HPDE6-E6E7 (cell line): ENCODE measurements around the gene CTBP2.

Experiments
- DNase-seq: peaks from one replicate; pipeline ENCODE4 v3.0.0; 2011; ENCODE audit warnings: missing footprints; ENCODE audit errors: extremely low spot score

Gene CTBP2

DNA sequence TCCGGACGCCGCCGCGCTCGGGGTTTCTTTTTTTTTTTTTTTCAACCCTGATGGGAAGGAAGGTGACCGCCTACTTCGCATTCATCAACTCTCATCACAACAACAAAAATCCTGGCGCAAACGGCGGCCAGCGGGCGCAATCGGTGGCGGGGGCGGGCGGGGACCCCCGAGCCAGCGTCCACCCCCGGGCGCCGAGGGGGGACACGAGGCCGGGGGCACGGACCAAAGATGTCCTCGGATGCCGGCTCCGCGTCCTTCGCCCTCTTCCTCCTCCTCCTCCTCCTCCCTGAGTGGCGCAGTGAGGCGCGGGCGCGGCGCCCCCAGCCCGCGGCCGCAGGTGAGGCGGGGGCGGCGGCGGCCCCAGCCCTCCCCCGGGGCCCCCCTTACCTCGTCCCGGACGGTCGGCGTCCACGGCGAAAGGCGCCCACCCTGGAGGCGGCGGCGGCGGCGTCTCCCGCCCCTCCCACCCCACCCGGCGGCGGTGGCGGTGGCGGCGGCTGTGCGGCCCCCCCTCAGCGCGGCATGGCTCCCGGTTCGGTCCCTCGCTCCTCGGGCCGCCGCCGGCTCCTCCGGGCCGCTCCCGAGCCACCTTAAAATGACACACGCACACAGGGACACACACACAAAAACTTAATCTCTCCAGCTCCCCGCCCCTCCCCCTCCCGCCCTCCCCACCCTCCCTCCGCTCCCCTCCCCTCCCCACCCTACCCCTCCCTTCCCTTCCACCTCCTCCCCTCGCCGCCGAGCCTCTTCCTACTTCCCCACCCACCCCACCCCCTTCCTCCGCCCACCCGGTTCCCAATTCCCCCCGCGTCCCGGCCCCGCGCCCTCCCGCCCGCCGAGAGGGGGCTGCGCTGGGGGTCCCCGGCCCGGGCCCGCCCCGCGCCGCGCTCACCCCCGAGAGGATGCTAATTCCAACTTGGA lies at the start of gene CTBP2:
Gene CTBP2, minus strand, starts transcription at position 632 of the 924 bp plus-strand sequence.
- no peak for DNase-seq

DNA sequence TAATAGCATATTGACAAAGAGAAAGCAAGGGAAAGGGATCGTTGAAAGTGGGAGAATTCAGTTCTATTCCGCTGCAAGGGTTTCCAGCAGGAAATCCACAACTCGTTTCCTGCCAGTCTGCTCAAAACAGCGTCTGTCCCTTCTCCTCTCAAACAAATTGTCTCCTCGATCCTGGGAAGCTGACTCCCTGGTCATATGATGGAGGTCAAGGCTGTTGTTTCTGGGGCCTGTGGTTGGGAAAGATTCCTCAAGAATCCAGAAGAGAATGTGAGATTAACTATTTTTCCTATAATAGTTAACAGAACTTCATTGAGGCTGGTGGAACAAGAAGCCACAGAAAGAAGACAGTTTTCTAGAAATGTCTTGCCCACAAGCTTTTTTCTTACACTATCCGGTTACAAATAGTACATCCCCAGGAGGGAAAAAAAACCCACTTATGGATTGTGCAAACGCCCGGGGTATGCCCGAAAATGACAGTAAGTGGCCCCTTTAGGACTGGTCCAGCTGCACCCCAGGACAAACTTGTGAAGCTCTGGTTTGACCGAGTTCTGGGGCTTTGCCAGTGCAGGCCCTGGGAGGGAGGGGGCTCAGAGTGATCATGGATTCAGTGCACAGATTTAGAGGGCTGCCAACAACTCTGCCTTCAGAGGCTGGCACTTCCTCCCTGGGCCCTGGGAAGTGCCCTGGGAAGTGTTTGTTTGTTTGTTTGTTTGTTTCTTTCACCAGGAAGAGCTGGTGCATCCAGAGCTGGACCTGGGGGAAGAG lies 49.4 kb upstream of the CTBP2 start:
- no peak for DNase-seq

DNA sequence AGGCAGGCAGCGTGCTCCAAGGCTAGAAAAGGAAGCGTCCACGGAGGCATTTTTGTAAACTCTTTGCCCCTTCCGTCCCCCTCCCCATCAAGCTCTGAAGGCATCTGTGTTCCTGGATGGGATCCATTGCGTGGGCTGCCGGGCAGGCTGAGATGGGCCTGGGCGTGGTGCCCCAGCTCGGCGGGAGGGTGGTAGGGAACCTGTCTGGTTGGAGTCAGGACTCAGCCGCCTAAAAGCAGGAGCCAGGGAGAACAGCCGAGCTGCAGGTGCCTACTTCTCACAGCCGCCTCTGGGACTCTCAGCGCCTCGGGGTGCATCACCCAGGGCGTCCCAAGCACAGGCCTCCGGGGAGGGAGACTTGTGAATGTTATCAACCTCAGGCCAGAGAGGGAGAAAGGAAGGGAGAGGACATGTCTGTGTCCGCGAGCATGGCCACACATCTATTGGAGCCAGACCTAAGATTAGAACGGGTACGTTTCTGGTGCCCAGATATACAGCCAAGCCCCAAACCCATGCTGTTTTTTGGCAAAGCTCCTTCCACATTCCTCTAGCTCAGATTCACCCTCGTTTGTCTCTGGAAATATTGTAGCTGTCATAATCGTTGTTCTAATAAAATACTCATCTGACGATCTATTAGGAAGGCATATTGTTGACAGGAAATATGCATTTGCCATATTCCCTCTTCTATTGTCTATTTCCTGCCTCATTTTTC lies 48.6 kb upstream of the CTBP2 start:
- DNase-seq: no peak

DNA sequence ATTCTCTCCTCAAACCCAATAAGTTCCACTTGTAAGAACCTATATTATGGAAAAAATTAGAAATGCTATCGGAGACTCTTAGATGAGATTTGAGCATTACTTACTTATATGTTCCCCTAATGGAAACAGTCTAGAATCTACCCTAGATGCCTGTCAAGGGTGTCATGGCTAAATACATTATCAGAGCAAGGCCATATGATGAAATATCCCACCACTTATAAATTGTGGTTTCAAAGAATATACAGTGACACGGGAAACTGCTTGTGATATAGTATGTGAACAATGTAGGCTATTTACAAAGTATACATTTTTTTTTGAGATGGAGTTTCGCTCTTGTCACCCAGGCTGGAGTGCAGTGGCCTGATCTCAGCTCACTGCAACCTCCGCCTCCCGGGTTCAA lies 46.3 kb upstream of the CTBP2 start:
- no peak for DNase-seq

DNA sequence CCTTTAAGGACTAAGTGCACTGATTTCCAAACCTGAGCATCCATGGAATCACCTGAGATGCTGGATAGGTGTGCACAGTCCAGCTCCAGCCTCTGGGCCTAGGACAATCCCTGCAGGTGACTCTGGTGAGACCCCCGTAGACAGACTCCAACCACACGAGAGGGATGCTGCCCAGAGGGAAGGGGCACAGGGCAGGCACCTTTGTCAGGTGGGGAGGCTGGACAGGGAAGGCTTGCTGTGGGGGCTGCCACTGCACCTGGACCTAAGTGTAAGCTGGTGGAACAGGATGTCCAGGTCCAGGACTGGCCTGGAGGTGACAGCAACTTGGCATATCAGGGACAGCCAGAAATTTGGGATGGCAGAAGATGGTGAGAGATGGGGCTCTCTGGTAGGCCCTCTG lies 45.1 kb upstream of the CTBP2 start:
- DNase-seq: no peak

DNA sequence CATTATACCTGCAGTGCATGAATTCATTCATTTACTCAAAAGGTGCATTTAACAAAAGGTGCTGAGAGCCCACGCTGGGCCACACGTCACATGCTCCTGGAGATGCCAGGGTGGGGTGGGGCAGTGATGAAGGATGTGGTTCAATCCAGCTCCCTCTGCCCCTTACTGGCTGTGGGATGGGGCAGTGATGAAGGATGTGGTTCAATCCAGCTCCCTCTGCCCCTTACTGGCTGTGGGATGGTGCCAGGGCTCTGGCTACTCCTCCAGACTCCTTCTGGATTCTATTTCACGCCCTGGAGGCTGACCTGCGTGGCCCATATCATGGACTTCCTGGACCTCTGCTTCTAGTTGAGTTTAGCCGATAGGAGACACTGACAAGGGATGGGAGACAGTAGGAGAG lies 44.0 kb upstream of the CTBP2 start:
- no peak for DNase-seq

DNA sequence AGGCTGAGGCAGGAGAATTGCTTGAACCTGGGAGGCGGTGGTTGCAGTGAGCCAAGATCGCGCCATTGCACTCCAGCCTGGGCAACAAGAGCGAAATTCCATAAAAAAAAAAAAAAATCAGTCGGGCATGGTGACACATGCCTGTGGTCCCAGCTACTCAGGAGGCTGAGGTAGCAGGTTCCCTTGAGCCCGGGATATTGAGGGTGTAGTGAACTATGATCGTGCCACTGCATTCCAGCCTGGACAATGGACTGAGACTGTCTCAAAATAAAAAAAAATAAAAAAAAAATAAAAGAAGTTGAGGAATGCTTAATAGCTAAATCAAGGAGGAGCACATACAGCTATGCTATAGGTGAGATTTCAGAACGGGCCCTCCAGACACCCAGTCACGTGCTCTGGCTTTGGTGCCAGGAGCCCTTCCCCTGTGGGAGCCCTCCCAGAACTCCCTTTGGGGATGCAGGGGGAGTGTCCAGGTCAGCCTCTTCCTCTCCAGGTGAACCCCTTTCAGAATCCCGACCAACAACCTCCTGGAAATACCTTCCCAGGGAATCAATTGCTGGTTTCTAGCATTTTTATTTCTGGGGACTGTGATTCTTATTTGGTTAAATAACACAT lies 42.9 kb upstream of the CTBP2 start:
- DNase-seq: no peak

DNA sequence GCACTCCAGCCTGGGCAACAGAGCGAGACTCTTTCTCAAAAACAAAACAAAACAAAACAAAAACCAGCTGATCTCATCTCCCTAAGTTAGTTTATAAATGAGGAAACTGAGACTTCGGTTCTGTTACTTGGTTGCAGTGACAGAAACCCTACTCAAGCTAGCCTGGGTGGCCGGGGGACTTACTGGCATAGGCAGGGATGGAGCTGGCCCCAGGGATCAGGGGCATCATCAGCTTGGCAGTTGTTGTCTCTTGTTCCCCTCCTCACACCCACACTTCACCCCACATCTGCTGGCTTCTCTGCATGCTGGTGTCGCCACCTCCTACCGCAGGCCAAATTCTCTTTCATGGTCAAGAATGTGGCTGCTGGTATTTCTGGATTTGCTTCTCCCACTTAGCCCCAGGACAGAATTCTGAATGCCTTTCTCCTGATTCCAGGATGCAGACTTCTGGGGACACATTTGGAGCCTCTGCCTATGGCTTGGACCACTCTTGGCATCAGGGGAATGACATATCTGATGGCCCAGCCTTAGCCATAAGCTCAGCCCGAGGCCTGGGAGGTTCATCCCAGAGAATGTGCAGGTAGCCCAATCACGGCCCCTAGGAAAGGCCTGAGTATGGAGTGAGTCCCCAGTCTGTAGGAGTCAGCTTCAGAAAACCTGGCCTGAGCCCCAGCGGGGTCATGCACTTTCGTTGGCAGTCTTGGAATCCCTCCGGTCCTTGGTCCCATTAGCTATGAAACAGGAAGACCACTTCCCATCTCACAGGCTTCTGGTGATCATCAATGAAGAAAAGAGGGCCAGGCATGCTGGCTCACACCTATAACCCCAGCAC lies 41.6 kb upstream of the CTBP2 start:
- DNase-seq: no peak

DNA sequence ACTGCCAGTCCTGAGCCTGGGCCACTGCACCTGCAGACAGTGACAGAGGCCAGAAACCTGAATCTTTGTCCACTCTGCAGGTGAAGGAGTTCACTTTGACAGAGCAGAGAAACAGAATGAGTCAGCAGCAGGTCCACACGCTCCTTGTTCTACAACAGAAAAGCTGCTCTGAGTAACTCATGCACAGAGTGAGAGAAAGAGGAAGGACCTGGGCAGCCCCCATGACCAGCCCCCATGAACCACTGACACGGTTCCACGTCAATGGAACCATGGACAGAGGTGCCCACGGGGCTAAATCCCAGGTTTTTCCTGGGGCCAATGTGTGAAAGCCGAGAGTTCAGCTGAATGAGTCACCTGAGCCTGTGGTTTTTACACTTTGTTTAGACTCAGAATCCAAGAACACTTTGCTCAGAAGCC lies 40.8 kb upstream of the CTBP2 start:
- peak; percentile 71 for DNase-seq

DNA sequence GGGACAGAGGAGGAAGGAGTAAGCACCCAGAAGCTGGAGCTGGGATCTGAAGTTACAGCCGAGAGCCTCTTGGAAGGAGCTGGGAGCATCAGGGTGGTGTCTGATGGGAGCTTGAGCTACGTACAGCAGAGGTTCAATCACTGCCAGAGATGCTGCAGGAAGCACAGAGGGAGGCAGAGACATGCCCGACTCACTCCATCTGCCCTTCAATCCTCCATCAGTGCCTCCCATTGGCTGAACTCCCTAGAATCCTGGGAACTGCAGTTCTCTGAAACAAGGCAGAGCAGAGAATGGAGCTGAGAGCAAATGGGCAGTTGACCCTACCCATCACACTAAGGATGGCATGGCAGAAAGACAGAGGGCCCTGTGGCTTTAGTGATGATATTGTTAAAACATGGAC lies 40.0 kb upstream of the CTBP2 start:
- no peak for DNase-seq

DNA sequence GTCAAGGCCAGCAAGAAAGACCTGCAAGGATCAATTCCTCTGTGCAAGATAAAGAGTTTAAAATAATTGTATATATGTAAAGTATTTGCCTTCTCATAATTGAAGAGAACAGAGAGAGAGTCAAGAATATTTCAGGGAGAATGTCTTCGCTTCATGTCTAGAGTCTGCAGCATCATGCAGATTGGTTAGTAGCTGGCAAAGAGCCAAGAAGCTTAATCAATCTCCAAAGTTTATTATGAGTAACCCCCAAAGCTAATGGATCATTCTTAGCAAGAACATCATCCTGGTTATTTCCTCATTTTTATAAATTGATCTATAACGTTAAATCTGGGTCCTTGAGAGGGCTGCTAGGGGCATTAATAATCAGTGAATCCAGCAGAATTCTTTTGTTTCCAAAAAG lies 38.9 kb upstream of the CTBP2 start:
- no peak for DNase-seq

DNA sequence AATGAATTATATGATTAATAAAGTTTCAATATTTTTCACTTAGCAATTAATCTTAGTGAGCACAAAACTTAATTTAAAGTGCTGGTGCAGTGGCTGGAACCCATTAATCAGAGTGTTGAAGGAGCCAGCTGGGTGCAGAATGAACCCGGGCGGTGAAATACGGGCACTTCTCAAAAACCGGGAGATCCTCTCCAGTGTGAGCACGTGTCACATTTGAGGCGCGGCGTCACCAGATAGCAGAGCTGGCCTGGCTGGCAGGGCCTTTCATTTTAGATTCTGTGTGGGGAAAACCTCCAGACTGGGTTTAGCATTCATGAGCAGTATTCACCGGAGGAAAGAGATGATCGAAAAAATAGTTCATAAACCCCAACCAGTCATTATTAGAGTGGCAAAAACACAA lies 34.5 kb upstream of the CTBP2 start:
- no peak for DNase-seq

DNA sequence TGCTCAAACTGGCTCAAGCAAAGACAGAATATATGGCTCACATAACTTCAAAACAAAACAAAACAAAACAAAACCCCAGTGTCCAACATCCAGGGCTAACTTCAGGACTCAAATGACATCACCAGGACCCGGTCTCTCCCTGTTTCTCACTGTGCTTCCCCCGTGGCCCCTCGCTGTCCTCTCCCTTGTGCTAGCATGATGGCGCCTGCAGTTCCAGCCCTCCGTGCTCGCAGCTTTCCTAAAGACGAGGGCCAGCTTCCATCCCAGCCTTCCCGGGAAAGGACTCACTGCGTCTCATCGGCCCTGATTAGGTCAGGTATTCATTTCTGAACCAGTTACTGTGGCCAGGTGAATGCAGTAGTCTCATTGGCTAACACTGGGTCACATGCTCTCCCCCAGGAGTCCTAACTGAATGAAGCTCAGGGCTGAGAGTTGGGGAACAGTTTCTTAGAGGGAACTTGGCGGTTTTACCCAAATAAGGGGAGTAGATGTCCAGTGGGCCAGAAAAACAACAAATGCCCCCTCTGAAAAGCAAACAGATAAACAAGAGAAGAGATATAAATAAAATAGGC lies 33.0 kb upstream of the CTBP2 start:
- no peak for DNase-seq

DNA sequence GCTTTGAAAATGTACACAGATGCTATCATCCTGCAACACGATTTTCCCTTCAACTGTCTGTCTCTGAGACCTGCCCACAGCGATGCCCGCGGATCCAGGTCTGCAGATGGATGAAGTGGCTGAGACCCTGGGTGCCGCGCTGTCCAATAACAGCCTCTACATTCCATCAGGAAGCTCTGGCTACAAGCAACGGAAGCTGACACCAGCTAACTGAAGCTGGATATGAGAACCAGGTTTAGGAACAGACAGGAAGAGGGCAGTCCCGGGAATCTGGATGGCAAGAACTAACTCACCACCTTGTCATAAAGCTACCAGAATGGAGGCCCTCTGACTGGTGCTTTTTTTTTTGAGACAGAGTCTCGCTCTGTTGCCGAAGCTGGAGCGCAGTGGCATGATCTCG lies 32.3 kb upstream of the CTBP2 start:
- DNase-seq: no peak

DNA sequence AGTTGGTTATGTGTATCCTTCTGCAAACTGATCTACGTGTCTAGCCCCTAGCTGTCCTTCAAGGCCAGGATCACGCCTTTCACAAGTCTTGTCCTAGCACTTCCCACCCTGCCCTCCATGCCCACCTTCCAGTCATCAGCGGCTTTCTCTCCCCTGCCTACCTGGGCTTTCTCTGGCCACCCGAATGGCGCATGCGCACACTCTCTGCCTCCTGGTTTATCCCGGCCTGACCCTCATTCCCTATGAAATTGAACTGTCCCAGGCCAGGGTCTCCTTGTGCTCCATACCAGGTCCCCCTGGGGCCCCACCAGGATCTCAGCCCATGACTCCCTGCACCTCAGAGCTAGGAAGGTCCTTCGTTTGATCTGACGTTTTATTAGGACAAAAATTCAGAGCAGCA lies 31.6 kb upstream of the CTBP2 start:
- no peak for DNase-seq

DNA sequence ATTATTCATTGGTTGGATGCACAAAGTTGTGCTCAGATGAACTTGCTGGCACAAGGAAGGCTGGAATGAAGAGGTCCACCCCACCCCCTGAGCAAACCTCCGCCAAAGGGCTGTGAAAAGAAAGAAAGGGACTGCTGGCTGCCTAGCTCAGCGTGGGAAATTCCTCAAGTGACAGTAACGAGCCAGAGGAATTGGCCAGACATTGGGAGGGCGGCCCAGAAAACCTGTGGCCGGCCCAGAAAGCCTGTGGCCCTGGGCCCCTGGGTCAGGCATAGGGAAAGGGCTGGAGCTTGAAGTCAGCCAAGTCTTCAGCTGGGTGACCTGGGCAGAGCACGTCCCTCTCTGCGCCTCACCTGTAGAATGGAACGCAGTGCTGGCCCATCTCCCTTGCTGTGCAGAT lies 30.6 kb upstream of the CTBP2 start:
- no peak for DNase-seq

DNA sequence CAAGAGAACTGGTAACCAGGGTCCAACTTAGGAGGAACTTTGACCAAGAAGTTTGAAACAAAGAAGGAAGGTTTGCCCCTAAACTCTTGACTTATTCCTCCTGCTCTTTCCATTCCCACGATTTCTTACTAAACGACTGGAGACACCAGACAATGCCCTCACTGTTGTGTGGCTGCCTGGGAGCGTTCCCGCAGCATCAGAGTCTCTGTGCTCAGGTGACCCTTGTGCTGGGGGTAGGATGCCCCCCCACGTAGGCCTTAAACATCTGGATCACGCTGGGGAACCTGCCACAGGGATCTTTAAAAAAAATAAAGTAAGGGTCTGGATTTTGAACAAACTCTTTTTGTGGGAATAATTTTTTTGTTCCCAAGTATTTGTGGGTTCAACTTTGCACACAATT lies 30.1 kb upstream of the CTBP2 start:
- DNase-seq: no peak

DNA sequence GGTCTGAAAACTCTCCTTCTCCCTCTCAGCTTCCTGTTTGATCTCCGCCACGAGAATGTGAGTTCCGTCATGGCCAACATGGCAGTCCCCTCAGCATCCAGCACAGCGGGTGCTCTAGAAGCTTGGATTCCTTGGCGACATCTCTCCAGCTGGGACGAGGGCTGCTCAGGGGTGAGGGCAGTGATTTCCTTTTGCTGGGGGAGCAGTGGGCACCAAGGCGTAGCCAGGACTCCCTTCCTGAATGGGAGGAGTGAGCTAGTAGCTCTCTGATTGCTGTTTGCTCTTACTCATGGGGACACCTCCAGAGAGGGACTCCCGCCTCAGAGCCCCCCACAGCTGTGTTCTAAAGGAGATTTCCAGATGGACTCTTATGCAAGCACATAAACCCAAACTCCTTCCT lies 28.8 kb upstream of the CTBP2 start:
- DNase-seq: no peak

DNA sequence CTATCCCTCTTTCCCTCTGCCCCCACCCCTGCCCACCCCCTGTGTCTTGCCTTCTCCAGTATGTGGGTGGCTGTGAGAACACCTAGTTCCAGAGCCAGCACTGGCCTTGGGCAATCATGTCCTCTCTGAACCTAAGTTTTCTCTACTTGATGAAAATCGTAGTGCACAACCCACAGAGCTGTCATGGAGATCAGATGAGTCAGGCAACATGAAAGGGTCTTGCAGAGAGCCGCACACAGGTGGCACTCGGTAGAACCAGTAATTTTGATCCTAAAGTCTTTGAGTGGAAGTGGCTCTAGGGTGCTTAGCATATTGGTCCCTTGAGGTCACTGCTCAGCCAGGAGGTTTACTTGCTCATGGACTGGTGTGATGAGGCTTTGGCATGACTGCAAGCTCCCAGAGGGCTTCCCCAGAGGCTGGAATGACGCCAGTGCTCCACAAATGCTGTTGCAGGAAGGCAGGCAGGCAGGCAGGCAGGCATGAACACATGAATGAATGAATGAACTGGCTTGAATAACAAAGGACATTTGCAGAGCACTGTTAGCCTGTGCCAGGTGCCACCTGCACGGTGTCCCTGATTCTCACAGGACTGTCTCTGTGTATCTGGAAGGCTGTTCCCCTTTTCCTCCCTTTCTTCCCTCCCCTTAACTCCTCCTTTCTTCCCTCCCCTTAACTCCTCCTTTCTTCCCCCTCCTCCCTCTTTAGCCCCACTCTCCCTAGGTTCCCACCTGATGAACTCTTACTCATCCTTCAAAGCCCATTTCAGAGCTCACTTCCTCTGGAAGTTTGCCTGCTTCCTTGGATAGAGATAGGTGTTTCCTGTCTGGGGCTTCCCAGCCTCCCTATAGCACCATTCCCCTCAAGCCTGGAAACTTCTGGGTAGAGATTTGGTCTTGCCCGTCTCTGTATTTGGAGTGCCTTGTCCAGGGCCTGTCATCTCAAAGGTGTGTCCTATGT lies 27.2 kb upstream of the CTBP2 start:
- no peak for DNase-seq
